ENCODE results near the gene AGAP1. TPM values are rescaled to one million over a fixed set of nuclear protein-coding genes. Genes with fewer than 3 reads are reported as not detected.

The AGAP1 gene
- polyA plus RNA-seq, 12 donors, result 22.7 to 33.9 (median 26.5) TPM; not detected in 1

GRCh38 chr2:235960011-235960715, 466.3 kb downstream of the AGAP1 start:
- no peak for DNase-seq

GRCh38 chr2:235960716-235961640, 467.1 kb downstream of the AGAP1 start:
- DNase-seq, result no peak

DNA sequence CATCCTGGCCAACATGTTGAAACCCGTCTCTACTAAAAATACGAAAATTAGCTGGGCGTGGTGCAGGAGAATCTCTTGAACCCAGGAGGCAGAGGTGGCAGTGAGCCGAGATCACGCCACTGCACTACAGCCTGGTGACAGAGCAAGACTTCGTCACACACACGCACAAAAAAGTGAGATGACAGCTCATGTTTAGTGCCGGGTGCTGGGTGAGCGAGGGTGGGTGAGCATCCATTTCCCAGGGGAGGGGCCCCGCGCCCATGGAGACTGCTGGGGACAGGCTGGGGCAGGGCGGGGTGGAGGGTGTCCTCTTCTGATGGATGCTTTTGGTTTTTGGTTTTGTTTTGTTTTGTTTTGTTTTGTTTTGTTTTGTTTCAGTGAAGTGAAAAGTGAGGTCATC, 467.9 kb downstream of the AGAP1 start:
- no peak for DNase-seq

DNA sequence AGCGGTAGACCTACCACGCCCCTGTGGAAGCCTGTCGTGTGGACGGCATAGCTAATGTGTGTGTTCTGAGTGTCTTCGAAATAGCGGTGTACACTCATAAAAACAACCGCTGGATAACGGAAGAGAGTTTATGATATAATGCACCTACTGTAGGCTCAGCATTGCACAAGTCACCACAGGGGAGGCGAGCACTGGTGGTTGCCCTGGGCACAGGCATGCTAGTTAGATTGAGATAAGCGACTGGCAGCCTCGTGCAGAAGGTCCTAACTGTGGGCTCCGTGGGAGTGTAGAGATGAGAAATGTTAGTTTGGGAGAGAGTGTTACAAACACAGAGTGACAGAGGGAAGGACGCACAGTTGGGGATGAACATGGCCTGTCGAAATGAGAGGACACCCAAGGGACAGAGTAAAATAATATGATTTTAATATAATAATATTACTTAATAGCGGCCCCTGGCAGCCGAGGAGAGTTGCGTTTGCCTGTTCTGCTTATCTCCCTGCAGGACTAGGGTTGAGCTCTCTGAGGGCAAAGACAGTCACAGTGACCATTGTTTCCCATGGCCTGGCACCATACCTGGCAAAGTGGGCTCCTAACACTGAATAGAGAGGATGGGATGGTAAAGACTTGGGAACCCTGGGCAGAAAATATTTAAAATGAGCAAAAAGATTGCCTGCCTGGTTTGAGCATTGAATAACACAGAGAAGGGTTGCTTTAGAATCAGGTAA, 470.2 kb downstream of the AGAP1 start:
- DNase-seq, result no peak

DNA sequence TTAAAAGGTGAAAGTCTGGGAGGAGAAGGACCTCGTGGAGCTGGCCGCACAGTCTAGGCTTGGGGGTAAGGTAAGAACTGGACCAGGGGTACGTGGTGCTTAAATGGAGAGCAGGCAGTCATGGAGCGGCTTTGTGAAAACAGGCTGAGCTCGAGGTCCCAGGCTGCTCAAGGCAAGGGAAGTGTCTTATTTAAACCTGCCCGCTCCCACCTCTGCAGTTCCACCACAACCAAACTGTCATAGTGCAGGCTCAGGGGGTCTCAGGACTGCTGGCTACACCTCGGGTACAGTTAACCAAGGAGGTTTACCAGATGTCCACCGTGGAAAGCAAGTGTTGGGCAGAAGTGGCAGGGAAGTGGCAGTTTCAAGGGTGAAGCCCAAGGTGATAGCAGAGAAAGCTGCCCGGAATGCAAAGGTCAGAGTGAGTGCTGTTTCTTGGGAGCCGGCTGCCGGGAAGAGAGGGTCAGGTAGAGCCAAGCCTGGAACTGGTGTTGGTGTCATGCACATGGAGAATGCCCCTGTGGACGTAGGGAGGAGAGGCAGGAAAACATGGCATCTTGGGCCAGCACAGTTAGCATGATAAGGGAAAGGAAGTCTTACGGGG, 471.0 kb downstream of the AGAP1 start:
- DNase-seq, result no peak

GRCh38 chr2:235966396-235966795, 472.6 kb downstream of the AGAP1 start:
- no peak for DNase-seq

GRCh38 chr2:235966932-235967757, 473.3 kb downstream of the AGAP1 start:
- DNase-seq, result no peak

GRCh38 chr2:235968155-235968554, 474.3 kb downstream of the AGAP1 start:
- no peak for DNase-seq

- no peak for DNase-seq
Observed at GRCh38 chr2:235968616-235969324, 474.9 kb downstream of the AGAP1 start.

DNA sequence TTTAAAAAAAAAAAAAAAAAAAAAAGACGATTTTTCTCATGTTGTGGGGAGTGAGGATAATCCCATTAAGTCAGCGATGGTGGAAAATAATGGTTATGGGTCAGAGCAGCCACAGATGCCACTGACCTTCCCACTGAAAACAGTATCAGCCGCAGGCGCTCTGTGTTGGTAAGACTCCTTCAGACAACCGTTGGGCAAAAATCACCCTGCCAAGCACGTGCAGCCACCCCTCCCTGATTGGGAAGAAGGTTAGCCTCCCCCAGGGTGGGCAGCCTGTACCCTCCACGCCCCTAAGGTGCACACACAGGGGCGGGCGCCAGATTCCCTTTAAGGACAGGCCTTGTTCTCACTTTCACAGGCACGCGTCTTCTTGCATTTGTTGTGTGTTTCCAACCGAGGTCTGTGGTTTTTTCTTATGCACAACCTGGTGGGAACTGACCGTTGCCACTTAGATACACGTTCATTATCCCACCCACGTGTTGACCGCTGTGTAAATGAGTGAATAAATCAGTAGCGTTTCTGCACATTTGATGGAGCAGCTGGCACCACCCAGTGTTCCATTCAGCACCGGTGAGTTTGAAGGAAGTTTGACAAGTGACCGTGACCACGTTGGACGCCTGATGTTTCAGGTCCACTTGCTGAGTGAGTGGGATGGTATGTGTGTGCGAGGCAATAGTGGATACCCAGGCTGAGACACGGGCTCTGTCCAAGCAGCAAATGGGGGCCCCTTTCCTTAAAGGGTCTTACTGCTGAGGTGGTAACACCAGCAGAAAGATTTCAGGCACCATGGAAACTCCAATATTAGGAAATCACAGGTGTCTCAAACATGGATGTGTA, 476.6 kb downstream of the AGAP1 start:
- no peak for DNase-seq

GRCh38 chr2:235976516-235976915, 482.7 kb downstream of the AGAP1 start:
- DNase-seq, result no peak

DNA sequence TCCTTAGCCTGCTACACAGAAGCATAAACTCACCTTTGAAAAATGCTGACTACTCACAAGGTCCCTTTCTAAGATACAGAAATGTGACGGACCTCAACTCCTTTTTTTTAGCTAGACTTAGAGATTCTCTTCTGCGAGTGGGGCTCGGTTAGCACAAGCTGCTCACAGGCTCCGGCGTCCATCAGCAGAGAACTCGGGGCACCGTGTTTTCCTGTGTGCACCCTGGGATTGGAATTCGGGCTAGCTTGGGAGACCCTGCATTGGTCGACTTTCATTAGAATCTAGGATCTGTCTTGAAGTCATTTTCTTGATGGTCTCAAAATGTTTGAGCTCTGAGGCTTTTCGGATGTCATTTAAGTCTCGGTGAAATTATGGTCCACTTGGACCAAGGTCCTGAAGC, 483.1 kb downstream of the AGAP1 start:
- DNase-seq, result no peak

DNA sequence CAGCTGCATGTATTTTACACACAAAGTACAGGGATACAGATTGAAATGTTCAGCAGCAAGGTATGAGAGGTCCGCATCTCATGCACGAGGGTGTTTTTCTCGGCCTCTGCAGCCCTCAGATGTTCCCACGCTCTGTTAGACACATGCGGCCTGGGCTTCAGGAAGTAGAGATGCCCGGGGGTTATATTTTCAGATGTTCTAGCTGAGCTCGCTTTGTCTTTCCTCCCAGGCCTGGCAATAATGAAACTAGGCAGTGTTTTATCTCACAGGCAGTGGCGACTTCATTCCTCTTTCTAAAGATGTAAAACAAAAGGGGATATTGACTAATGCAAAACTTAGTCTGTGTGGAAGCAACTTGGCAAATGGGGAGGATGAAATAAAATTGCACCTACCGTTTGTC, 483.6 kb downstream of the AGAP1 start:
- DNase-seq, result no peak

GRCh38 chr2:235978022-235978421, 484.2 kb downstream of the AGAP1 start:
- DNase-seq, result no peak

DNA sequence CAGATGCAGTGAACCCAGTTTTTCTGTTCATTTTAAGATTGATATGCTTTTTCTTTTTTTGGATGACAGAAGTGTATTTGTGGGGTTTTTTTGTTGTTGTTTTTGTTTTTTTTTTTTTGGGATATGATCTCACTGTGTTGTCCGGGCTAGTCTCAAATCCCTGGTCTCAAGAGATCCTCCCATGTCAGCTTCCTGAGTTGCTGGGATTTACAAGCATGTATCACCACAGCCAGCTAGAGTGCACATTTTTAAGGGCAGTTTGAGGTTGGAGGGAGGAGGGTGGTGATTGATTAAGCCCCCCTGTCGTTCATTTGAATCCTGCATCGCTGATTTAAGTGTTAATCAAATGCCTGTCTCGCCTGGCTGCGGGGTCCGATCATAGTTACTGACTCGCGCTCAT, 485.2 kb downstream of the AGAP1 start:
- DNase-seq, result no peak

GRCh38 chr2:235979753-235980435, 486.1 kb downstream of the AGAP1 start:
- no peak for DNase-seq

GRCh38 chr2:235981631-235982030, 487.8 kb downstream of the AGAP1 start:
- DNase-seq, result no peak

- no peak for DNase-seq
Observed at GRCh38 chr2:235983016-235983415, 489.2 kb downstream of the AGAP1 start.

DNA sequence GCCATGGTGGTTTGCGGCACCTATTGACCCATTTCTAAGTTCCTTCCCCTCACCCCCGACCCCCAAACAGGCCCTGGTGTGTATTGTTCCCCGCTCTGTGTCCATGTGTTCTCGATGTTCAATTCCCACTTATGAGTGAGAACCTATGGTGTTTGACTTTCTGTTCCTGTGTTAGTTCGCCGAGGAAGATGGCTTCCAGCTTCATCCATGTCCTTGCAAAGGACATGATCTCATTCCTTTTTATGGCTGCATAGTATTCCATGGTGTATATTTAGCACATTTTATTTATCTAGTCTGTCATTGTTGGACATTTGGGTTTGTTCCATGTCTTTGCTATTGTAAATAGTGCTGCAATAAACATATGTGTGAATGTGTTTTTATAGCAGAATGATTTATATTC, 490.7 kb downstream of the AGAP1 start:
- no peak for DNase-seq
